Measurements from ENCODE around the gene AP3S1.

AP3S1 gene

DNA sequence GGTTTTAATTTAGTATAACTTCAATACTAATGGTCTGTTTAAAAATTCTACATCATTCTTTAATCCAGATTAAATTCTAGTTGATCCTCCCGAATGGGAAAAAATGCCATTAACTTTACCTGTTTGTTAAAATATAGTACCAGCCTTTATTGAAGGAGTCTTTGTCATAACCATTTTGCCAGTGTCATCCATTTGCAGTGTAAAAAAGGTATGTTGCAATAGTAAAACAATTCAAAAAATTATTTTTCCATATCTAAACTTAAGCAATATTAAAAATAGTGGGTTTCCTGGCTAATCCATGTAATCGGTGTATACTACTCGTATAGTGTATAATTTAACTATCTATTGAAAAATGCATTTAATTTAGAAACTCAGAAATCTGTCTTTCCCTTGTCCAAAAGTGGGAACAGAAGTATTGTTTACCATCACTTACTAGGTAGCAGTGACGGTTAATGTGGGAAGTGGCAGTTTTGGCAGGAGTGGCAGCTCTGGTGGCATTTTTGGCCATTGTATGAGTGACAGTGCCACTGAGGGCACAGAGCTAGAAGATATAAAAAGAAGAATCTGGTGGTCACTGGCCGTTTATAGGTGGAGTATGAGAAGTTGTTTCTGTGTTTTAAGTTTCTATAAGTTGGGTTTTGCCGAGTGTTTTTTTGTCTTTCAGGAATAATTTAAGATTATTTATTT, 1.9 kb downstream of the AP3S1 start:
- DNase-seq (no peak), ATAC-seq (no peak)
- H3K27ac Mint-ChIP-seq, result no peak overlapping the region
- peak overlapping the region; percentile 95 to 96 for H3K4me3 Mint-ChIP-seq
- H3K9me3 Mint-ChIP-seq, result no peaks in the 10 kb centered on the region
- peaks cover 48% of the 10 kb centered on the region for H3K4me1 Mint-ChIP-seq
- no peaks in the 10 kb centered on the region for H3K27me3 Mint-ChIP-seq

DNA sequence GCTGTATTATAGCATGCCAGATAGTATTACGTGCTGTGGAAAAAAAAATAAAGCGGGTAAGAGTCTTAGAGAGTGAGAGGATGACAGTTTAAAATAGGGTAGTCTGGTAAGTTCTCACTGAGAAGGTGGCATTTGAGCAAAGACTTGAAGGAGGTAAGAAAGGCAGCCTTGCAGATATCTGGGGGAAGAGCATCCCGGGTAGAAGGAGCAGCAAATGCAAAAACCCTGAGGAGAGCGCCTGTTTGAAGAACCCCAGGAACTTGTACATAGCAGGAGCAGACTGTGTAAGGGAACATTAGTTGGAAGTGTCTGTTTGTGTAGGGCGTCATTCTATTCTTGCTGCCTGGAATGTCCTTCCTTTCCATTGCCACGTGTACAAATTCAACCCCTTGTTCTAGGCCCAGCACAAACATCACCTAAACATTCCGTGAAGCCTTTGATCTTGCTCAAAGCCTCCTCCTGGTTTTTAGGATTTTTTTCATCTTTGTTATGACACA, 2.6 kb downstream of the AP3S1 start:
- H3K27ac Mint-ChIP-seq, result no peak overlapping the region
- peaks cover 45% of the 10 kb centered on the region for H3K4me1 Mint-ChIP-seq
- DNase-seq (no peak), ATAC-seq (no peak)
- no peaks in the 10 kb centered on the region for H3K27me3 Mint-ChIP-seq
- no peaks in the 10 kb centered on the region for H3K9me3 Mint-ChIP-seq
- no peak overlapping the region for H3K4me3 Mint-ChIP-seq

DNA sequence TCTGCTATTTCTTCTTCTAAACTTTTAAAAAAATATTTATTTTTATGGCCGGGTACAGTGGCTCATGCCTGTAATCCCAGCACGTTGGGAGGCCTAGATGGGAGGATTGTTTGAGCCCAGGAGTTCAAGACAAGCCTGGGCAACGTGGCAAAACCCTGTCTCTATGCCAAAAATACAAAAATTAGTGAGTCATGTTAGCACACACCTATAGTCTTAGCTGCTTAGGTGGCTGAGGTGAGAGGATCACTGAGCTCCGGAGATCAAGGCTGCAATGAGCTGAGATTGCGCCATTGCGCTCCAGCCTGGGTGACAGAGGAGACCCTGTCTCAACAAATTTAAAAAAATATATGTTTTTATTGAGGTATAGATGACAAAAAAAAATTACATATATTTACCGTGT, 5.6 kb downstream of the AP3S1 start:
- Mint-ChIP-seq H3K4me3 (no peak overlapping the region), H3K9me3 (no peaks in the 10 kb centered on the region), H3K27ac (no peak overlapping the region), H3K4me1 (peaks cover 44% of the 10 kb centered on the region), H3K27me3 (no peaks in the 10 kb centered on the region)
- ATAC-seq (no peak), DNase-seq (no peak)

DNA sequence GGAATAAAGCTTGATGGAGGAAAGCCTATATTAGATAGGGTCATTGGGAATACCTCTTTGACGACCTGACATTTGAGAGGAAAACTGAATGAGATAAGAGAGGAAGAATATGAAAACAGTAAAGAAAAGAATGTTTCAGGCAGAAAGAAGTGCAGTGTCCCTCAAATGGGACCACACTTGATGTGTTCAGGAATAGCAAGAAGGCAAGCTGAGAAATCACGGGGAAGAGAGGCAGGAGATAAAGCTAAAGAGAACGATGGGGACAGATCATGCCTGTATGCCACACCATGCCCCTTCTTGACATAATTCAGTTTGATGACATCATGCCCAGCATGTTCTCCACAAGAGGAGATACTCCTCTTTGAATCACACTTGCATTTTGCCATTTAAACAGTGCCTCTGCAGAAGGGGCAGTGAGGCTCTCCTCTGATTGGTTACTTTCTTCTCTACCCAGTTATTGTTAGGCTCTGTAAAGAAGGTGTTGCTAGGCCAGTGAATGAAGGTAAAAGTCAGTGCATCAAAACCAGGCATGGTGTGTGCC, 7.6 kb downstream of the AP3S1 start:
- no peak for DNase-seq
- no peak for ATAC-seq
- H3K9me3 Mint-ChIP-seq, result peaks cover 11% of the 10 kb centered on the region in 2 donors
- H3K4me3 Mint-ChIP-seq, result no peak overlapping the region
- no peak overlapping the region for H3K27ac Mint-ChIP-seq
- peaks cover 32% of the 10 kb centered on the region for H3K4me1 Mint-ChIP-seq
- H3K27me3 Mint-ChIP-seq, result no peaks in the 10 kb centered on the region

DNA sequence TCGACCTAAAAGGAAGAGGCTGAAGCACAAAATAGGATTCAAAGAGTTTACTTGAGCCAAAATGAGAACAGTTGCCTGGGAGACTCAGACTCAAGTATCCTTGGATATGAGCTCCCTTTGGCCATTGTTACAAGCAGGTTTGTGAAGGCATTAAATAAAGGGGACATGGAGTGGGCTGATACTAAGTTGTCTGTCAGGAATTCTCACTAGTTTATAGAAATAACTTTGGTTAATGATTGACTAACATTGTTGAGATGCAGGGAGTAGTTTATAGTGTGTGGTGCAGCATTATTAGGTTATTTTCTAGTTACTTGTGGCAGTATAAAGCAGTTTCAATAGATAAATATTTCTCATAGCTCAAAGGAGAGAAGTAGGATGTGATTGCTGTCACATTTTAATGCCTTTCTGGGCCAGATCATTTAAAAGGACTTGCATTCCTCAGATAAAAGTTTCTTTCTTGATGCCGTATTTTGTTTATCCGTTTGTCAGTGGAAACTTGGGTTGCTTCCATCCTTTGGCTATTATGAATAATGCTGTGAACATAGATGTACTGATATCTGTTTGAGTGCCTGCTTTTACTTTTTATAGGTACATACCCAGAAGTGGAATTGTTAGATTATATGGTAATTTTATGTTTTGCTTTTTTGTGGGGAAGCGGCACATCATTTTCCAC, 9.1 kb downstream of the AP3S1 start:
- H3K4me1 Mint-ChIP-seq, result peaks cover 25% of the 10 kb centered on the region
- ATAC-seq (no peak), DNase-seq (no peak)
- no peak overlapping the region for H3K27ac Mint-ChIP-seq
- peaks cover 11% of the 10 kb centered on the region in 2 donors for H3K9me3 Mint-ChIP-seq
- no peak overlapping the region for H3K4me3 Mint-ChIP-seq
- no peaks in the 10 kb centered on the region for H3K27me3 Mint-ChIP-seq

DNA sequence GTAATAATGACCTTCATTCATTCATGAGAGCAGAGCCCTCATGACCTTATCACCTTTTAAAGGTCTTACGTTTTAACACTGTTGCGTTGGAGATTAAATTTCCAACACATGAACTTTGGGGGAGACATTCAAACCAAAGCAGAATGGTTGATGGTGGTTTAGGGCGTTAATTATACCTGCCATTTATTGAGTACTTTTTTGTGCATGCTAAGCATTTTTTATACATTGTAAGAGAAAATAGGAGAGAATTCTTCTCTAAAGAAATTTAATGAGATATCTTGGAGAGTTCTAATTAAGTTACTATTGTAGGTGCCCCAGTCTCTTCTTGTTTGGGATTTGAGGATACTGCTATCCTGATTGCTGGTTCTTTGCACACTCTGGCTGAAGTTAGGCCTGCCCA, 12.4 kb downstream of the AP3S1 start:
- DNase-seq (no peak), ATAC-seq (no peak)
- Mint-ChIP-seq H3K27ac (no peak overlapping the region), H3K9me3 (peaks cover 11% of the 10 kb centered on the region in 2 donors), H3K27me3 (no peaks in the 10 kb centered on the region), H3K4me3 (no peak overlapping the region), H3K4me1 (peaks cover 43% of the 10 kb centered on the region)

DNA sequence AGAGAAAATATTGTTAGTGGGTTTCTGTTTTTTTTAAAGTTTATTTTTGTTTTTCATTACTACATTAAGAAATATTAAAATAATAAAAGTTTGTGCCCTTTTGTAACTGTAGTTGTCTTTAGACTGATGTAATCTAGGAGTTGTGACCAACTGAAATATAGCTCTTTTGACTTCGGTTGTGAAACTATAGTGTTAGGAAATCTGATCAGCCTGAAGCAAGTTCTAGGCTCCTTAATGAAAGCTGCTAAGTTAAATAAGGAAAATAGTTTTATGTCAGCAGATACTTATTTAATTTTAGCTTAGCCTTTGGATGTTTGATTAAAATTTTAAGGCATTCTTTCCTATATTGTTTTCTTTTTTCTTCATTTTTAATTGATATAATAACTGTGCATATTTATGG, 14.2 kb downstream of the AP3S1 start:
- no peak overlapping the region for H3K4me3 Mint-ChIP-seq
- H3K4me1 Mint-ChIP-seq, result peaks cover 32% of the 10 kb centered on the region
- peaks cover 12 to 13% of the 10 kb centered on the region in 2 donors for H3K9me3 Mint-ChIP-seq
- no peaks in the 10 kb centered on the region for H3K27me3 Mint-ChIP-seq
- ATAC-seq (no peak), DNase-seq (no peak)
- H3K27ac Mint-ChIP-seq, result no peak overlapping the region

DNA sequence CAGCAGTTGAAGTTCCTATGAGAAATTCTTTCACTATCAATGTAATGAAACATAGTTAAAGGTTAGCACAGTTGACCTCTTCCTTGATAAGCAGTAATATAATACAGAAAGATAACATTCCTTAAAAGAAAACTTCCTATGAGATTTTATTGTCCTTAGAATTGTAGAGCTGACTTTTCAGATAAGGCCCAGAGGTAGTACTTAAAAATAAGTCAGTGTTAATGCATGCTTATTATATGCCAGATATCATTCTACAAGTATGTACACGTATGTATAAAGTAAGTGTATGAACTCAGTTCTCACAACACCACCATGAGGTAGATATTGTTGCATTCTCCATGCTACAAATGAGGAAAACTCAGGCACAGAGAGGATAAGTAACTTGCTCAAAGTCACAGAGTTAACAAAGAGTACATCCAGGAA, 15.3 kb downstream of the AP3S1 start:
- Mint-ChIP-seq H3K4me1 (peaks cover 31% of the 10 kb centered on the region), H3K4me3 (no peak overlapping the region), H3K27me3 (no peaks in the 10 kb centered on the region)

DNA sequence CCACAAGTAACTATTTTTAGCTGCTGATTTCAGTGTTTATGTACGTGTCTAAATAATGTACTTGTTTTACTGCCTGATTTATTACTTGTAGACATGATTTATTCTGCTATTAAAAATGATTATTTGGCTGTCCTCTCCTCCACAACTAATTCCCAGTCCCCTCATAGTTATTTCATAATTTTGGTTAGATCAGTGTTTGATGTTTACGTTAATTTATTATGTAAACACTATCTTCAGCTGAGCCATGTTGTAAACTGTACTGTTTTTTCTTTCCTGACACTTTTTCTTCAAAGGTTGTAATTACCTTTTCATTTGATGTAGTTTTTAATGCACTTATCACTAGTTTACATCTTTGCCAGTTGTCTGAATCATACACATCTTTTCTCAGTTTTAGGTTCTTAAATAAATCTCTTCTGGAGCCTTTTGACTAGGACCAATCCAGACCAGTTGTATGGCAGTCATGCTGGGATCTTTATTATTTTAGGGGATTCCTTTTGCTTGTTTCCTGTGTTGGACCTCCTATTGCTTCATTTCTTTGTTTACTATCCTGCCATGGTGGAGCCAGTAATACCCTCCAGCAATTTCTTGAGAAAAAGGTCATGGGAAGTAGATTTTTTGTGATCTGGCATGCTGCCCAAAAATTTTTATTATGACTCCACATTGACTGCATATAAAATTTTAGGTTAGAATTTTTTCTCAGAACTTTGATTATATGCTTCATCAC, 16.1 kb downstream of the AP3S1 start:
- DNase-seq (no peak), ATAC-seq (no peak)
- no peaks in the 10 kb centered on the region for H3K27me3 Mint-ChIP-seq
- H3K4me1 Mint-ChIP-seq, result peaks cover 31% of the 10 kb centered on the region
- H3K27ac Mint-ChIP-seq, result no peak overlapping the region
- H3K9me3 Mint-ChIP-seq, result peaks cover 15 to 18% of the 10 kb centered on the region in 2 donors
- no peak overlapping the region for H3K4me3 Mint-ChIP-seq

More for the DNA sequence above, 15.3 kb downstream of the AP3S1 start:
- Mint-ChIP-seq H3K27ac (peak overlapping the region in 1 of 2 donors; percentile 69), H3K9me3 (peaks cover 15 to 18% of the 10 kb centered on the region in 2 donors)
- ATAC-seq (no peak), DNase-seq (no peak)

DNA sequence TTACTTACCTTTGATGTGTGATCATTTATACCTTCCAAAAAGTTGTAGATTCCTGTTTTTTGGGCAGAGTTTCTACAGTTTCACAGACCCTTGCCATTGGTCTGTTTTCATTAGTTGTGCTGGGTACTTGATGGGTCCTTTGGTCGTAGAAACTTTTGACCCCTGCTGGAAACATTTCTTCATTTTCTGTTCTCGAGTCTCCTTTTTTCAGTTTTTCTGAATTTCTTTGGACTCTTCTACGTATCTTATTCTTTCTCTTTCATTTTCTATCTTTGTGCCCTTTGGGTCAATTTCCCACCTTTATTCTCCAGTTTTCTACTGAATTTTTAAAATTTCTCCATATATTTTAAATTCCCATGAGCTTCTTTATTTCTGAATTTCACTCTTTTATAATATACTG, 16.7 kb downstream of the AP3S1 start:
- Mint-ChIP-seq H3K4me3 (peak overlapping the region; percentile 29 to 36), H3K27me3 (no peaks in the 10 kb centered on the region), H3K4me1 (peaks cover 31% of the 10 kb centered on the region), H3K27ac (no peak overlapping the region), H3K9me3 (peaks cover 12 to 14% of the 10 kb centered on the region in 2 donors)
- DNase-seq (no peak), ATAC-seq (no peak)

DNA sequence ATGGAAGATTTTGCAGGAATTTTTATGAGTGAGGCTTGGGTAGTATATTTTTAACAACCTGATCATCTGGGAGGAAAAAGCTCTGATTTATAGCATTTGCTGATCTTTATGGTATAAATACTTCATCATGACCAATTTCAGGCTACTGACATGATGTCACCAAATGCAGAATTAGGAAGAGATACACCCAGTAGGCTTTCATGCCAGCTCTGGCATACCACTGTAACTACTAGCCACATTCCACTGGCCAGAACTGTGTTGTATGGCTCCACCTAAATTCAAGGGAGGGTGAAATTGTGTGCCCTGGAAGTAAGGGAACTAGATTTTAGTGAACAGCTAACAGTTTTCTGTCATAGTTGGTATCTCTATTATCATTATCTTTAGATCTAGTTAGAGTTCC, 17.6 kb downstream of the AP3S1 start:
- DNase-seq, result no peak
- ATAC-seq, result no peak
- H3K4me1 Mint-ChIP-seq, result peaks cover 25% of the 10 kb centered on the region

DNA sequence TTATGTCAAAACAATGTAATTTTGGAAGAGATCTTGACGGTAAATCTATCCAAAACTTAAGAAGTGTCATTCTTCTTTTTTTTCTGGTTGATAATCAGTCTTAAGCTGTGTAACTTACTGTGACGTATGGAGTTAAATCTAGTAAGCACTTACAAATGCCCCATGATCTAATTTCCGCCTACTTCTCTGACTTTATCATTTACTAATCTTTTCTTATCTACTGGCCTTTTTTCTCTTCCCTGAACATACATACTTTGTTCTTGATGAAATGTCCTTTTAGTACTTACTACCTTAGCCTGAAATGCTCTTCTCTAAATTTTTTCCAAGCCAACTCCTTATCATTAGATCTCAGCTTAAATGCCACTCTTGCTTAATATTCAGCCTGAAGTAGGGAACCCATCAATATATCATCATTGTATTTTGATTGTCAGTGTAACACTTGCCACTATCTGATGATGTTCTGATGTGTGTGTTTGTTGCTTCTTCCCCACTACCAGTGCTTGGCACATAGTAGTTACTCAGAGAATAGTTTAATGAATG, 27.6 kb downstream of the AP3S1 start:
- H3K27me3 Mint-ChIP-seq, result no peaks in the 10 kb centered on the region
- ATAC-seq, result no peak
- H3K9me3 Mint-ChIP-seq, result no peaks in the 10 kb centered on the region
- no peak for DNase-seq
- no peak overlapping the region for H3K27ac Mint-ChIP-seq
- no peak overlapping the region for H3K4me3 Mint-ChIP-seq
- no peaks in the 10 kb centered on the region for H3K4me1 Mint-ChIP-seq

More for the DNA sequence above, 17.6 kb downstream of the AP3S1 start:
- Mint-ChIP-seq H3K27ac (peak overlapping the region in 1 of 2 donors; percentile 42), H3K9me3 (peaks cover 4 to 7% of the 10 kb centered on the region in 2 donors), H3K27me3 (no peaks in the 10 kb centered on the region), H3K4me3 (no peak overlapping the region)

DNA sequence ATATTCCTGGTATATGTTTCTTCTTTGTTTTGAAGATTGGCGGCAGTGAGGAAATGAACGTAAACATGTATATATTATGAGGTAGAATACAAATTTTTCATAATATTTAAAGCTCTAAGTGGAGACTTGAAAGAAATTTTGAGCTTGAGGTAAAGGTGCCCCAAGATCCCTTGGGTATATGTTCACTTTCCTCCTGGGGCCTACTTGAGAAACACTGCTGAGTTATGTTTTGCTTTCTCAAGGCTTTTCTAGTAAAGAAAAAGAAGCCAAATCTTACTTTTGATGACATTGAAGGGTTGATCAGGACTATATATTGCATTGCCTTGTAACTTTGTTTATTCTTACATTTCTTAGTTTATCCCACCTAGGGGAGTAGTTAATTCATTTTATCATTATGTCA, 30.7 kb downstream of the AP3S1 start:
- H3K4me1 Mint-ChIP-seq, result no peaks in the 10 kb centered on the region
- no peaks in the 10 kb centered on the region for H3K9me3 Mint-ChIP-seq
- H3K27me3 Mint-ChIP-seq, result no peaks in the 10 kb centered on the region
- no peak overlapping the region for H3K27ac Mint-ChIP-seq
- ATAC-seq (no peak), DNase-seq (no peak)
- H3K4me3 Mint-ChIP-seq, result no peak overlapping the region

DNA sequence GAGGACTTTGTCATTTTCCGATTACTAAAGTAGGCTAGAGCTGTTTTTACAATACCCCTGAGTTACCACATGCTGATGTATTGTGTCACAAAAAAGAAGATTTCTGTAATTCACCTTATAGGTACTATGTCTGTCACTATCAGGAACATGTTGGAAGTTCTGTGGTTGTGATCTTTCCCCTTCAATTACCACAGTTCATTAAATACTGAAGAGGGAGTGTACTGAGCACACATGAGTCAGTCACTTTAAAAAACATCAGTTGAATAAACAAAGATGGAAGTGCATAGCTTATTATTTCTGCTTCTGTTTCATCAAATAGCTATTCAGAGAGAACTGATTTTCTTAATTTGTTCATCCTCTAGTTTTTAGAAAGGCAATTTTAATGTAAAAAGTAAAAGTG, 31.7 kb downstream of the AP3S1 start:
- DNase-seq, result no peak
- Mint-ChIP-seq H3K27ac (no peak overlapping the region), H3K4me3 (no peak overlapping the region), H3K9me3 (peaks cover under 1 to 4% of the 10 kb centered on the region in 2 donors), H3K4me1 (no peaks in the 10 kb centered on the region), H3K27me3 (no peaks in the 10 kb centered on the region)
- no peak for ATAC-seq

DNA sequence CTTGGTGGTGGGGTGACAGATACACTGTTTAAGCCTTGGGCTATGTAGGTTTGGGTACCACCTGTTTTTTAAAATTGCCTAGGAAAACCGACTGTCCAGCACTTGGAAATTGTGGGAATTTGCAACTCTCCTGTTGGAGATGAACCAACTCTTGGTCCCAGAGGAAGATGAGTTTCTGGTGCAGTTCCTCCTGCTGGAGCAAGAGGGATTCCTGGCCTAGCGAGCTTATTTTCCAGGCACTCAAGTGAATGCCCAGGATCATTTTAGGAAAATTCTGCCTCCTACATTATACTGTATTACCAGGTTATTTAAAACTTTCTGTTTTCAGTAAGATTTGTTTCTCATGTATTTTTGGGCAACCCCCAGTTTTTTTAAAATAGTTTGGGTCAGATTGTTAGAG, 33.7 kb downstream of the AP3S1 start:
- Mint-ChIP-seq H3K27ac (no peak overlapping the region), H3K9me3 (peaks cover 9 to 21% of the 10 kb centered on the region in 2 donors), H3K27me3 (no peaks in the 10 kb centered on the region), H3K4me3 (no peak overlapping the region), H3K4me1 (no peaks in the 10 kb centered on the region)
- ATAC-seq, result no peak
- no peak for DNase-seq
